ENCODE measurements around the gene MGMT.

The MGMT gene

GRCh38 chr10:129704225-129704624, 237.2 kb downstream of the MGMT start:
- no peak for DNase-seq (ENCODE audit: extremely low spot score)
- ChIA-PET POLR2A (no interaction called here), CTCF (interaction anchor here (1.4 kb wide), 1 partner anchor 9 kb away, joined by 3 read pairs; no protein-coding TSS in a partner anchor)
- TF ChIP-seq CTCF (IDR thresholded peaks at IDR 0.05; ENCODE audit: control extremely low read depth, extremely low read depth, low read depth, missing control alignments): no peak

GRCh38 chr10:129704786-129705525, 237.9 kb downstream of the MGMT start:
- TF ChIP-seq CTCF (IDR thresholded peaks at IDR 0.05; ENCODE audit: control extremely low read depth, extremely low read depth, low read depth, missing control alignments): no peak
- CTCF ChIA-PET: interaction anchor here (1.1 to 1.4 kb wide), 2 partner anchors 9 to 12 kb away, joined by 3 read pairs; no protein-coding TSS in a partner anchor
- no peak for DNase-seq (ENCODE audit: extremely low spot score)
- POLR2A ChIA-PET: no interaction called here

- DNase-seq (ENCODE audit: extremely low spot score): no peak
- CTCF ChIA-PET: interaction anchor here (1.1 kb wide), 1 partner anchor 11 kb away, joined by 3 read pairs; no protein-coding TSS in a partner anchor
- TF ChIP-seq CTCF (IDR thresholded peaks at IDR 0.05; ENCODE audit: control extremely low read depth, extremely low read depth, low read depth, missing control alignments): no peak
- POLR2A ChIA-PET: no interaction called here
These were observed 238.6 kb downstream of the MGMT start for GRCh38 chr10:129705676-129706075.

DNA sequence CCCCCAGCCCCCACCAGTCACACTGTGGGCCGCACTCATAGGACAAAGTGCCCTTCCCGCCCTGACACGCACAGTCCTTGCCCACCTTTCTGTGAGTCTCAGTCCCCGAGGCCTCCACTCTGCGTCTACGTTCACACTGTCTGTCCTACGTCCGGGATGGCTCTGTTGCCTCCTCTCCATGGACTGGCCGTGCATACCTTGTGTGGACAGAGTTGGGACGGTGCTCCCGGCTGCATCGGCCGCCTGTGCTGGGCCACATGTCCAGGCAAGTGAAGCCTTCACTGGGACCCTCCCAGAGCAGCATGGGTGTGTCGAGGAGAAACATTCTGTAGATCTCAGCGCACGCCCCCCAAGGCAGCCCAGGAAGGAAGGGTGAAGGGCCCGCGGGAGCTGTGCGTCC, 239.0 kb downstream of the MGMT start:
- ChIA-PET CTCF (no interaction called here), POLR2A (no interaction called here)
- no peak for TF ChIP-seq CTCF (IDR thresholded peaks at IDR 0.05; ENCODE audit: control extremely low read depth, extremely low read depth, low read depth, missing control alignments)
- DNase-seq (ENCODE audit: extremely low spot score): no peak

- no peak for TF ChIP-seq CTCF (IDR thresholded peaks at IDR 0.05; ENCODE audit: control extremely low read depth, extremely low read depth, low read depth, missing control alignments)
- CTCF ChIA-PET: no interaction called here
- no peak for DNase-seq (ENCODE audit: extremely low spot score)
- POLR2A ChIA-PET: no interaction called here
These were observed 239.5 kb downstream of the MGMT start for GRCh38 chr10:129706523-129706922.

DNA sequence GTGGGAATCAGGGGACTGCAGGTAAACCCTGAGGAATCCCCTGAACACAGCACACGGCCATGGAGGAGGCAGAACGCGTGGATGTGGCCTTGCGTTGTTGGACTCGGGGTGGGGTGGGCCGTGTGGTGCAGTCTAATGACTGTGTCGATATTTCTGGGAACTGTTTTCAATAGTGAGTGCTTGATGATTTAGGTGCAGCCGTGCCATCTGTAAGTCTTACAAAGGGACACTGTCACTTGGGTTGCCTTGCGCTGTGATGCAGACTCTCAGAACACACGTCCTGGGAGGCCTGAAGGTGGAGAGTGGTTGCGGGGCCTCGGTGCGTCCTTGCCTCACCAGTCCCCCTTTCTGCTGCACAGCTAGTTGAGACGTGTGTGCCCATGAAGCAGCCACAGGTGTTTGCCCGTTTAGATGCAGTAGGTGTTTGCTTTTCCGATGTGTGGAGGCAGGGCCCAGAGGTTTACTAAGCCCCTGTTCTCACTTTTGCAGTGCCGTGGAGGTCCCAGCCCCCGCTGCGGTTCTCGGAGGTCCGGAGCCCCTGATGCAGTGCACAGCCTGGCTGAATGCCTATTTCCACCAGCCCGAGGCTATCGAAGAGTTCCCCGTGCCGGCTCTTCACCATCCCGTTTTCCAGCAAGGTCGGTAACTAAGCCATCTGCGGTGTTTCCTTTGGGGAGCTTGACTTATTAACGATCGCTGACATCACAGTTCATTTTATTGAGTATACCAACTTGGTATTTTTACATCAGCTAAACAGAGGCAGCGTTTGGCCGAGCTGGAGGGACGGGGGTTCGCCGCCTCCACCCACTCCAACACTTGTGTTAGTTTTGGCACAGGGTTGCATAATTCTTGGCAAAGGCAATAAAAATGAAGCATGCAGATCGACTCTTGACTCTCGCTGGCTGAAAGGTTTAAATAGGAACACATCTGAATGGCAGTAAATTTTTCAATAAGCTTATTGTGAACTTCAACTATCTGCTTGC, 240.7 kb downstream of the MGMT start:
- TF ChIP-seq CTCF (IDR thresholded peaks at IDR 0.05; ENCODE audit: control extremely low read depth, extremely low read depth, low read depth, missing control alignments): no peak
- no peak for DNase-seq (ENCODE audit: extremely low spot score)
- POLR2A ChIA-PET: no interaction called here
- CTCF ChIA-PET: interaction anchor here (1.4 to 1.6 kb wide), 2 partner anchors 16 to 48 kb away, joined by 3 to 4 read pairs; no protein-coding TSS in a partner anchor

All from GM10248 (cell line).